ENCODE data around the gene ADRM1.

Gene ADRM1

GRCh38 chr20:62262064-62262463 lies 40.7 kb upstream of the ADRM1 start:
- H3K4me3 ChIP-seq (ENCODE audit: low read depth, low read length) = no peak overlapping the region
- no peak for DNase-seq (ENCODE audit: low read depth)
- no peak for TF ChIP-seq CTCF (IDR thresholded peaks at IDR 0.05; ENCODE audit: low read depth, low read length, missing control alignments)
- in situ Hi-C loops (cut with HindIII; ENCODE audit: low sequenced_read_pairs) = no loop called here

DNA sequence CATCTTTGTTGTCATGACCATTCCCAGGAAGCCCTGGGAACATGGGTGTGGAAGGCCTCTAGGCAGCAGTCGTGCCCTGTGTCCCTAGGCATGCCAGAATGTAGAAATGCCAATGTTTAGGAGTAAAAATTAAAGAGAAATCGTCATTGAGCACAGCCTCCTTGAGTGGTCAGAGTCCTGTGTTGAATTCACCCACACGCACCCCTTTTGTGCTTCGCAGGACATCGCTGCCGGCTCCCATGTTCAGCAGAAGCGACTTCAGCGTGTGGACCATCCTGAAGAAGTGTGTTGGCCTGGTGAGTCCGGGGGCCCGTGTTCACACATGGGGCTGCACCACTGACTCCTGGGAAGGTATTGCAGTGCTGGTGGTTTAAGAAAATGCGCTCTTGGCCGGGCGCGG lies 39.4 kb upstream of the ADRM1 start:
- no peak for TF ChIP-seq CTCF (IDR thresholded peaks at IDR 0.05; ENCODE audit: low read depth, low read length, missing control alignments)
- no peak for DNase-seq (ENCODE audit: low read depth)
- in situ Hi-C loops (cut with HindIII; ENCODE audit: low sequenced_read_pairs) = no loop called here
- H3K4me3 ChIP-seq (ENCODE audit: low read depth, low read length) = no peak overlapping the region

DNA sequence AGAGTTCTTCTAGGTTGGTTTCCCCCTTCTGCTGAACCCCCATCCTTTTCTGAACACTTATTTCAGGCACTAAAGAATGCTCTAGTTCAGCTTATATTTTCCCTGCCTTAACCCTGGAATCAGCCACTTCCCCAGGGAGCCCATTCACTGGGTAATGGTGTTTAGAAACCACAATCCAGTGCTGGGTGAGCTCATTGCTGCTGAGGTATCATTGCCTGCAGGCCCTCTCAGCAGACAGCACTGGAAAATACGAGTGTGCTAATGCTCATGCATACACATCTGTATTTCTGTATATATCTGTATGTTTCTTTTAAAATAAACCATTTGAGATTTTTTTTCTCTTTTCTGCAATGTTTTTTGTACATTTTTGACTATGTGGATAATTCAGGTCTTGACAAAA lies 37.4 kb upstream of the ADRM1 start:
- in situ Hi-C loops (cut with HindIII; ENCODE audit: low sequenced_read_pairs) = no loop called here
- TF ChIP-seq CTCF (IDR thresholded peaks at IDR 0.05; ENCODE audit: low read depth, low read length, missing control alignments) = no peak
- no peak overlapping the region for H3K4me3 ChIP-seq (ENCODE audit: low read depth, low read length)
- DNase-seq (ENCODE audit: low read depth) = no peak

DNA sequence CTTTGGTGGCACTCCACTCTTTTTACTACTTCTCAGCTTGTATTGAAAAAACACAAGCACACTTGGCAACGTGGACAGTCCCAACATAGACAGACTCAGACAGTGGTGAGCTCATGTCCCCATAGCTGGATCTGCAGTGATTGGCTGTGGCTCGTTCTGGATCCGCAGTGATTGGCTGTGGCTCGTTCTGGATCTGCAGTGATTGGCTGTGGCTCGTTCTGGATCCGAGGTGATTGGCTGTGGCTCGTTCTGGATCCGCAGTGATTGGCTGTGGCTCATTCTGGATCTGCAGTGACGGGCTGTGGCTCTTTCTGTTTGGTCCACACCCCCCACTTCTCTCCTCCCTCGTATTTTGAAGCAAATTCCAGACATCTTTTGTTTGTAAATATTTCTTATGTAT lies 36.5 kb upstream of the ADRM1 start:
- H3K4me3 ChIP-seq (ENCODE audit: low read depth, low read length) = no peak overlapping the region
- TF ChIP-seq CTCF (IDR thresholded peaks at IDR 0.05; ENCODE audit: low read depth, low read length, missing control alignments) = no peak
- no peak for DNase-seq (ENCODE audit: low read depth)
- in situ Hi-C loops (cut with HindIII; ENCODE audit: low sequenced_read_pairs) = no loop called here

GRCh38 chr20:62266851-62267250 lies 35.9 kb upstream of the ADRM1 start:
- no peak overlapping the region for H3K4me3 ChIP-seq (ENCODE audit: low read depth, low read length)
- in situ Hi-C loops (cut with HindIII; ENCODE audit: low sequenced_read_pairs) = no loop called here
- no peak for TF ChIP-seq CTCF (IDR thresholded peaks at IDR 0.05; ENCODE audit: low read depth, low read length, missing control alignments)
- DNase-seq (ENCODE audit: low read depth) = no peak

DNA sequence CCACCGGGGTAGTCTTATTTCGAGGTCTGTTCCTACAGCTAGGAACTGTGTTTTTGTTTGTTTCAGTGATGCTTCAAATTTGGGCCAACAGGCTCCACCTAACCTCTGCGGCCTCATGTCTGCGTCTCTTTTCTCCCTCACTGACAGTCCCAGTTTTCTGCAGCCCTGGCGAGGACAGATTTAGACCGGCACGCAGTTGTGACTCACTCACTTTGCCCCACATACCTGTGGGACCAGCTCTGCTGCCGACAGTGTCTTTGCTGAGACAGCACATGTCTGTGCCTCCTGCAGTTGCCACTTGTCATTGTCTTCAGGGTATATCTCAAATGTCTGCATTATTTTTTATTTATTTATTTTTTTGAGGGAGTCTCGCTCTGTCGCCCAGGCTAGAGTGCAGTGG lies 35.3 kb upstream of the ADRM1 start:
- no peak for DNase-seq (ENCODE audit: low read depth)
- in situ Hi-C loops (cut with HindIII; ENCODE audit: low sequenced_read_pairs) = no loop called here
- H3K4me3 ChIP-seq (ENCODE audit: low read depth, low read length) = no peak overlapping the region
- no peak for TF ChIP-seq CTCF (IDR thresholded peaks at IDR 0.05; ENCODE audit: low read depth, low read length, missing control alignments)

All from astrocyte of the cerebellum (primary cell).